HEK293 (cell line): ENCODE data around the gene GC.

Source experiments
- ELK4 ChIP-seq: IDR thresholded peaks from 2 replicates; pipeline ENCODE4 v1.6.1; 2011; ENCODE audit warnings: mild to moderate bottlenecking, low read depth, low read length, borderline replicate concordance
- INSM2 ChIP-seq: fragments of 450-650 bp; formaldehyde crosslinking; IDR thresholded peaks from 2 replicates; pipeline ENCODE4 v1.5.1; 2016; ENCODE audit warnings: missing biosample characterization, missing genetic modification characterization
- KLF16 ChIP-seq: fragments of 450-650 bp; formaldehyde crosslinking; IDR thresholded peaks from 2 replicates; pipeline ENCODE4 v1.5.1; 2017; ENCODE audit warnings: missing biosample characterization, missing genetic modification characterization
- PRDM10 ChIP-seq: fragments of 450-650 bp; formaldehyde crosslinking; IDR thresholded peaks from 2 replicates; pipeline ENCODE4 v1.5.1; 2016; ENCODE audit warnings: missing biosample characterization, missing genetic modification characterization
- YY2 ChIP-seq: fragments of 450-650 bp; formaldehyde crosslinking; IDR thresholded peaks from 2 replicates; pipeline ENCODE4 v1.5.1; 2016; ENCODE audit warnings: missing biosample characterization, missing genetic modification characterization
- ZNF184 ChIP-seq: fragments of 450-650 bp; IDR thresholded peaks from 2 replicates; pipeline ENCODE4 v1.5.1; 2018; ENCODE audit warnings: missing biosample characterization, mild to moderate bottlenecking, missing genetic modification characterization
- ZNF248 ChIP-seq: fragments of 450-650 bp; formaldehyde crosslinking; IDR thresholded peaks from 2 replicates; pipeline ENCODE4 v1.5.1; 2017; ENCODE audit warnings: missing biosample characterization, missing genetic modification characterization
- ZNF362 ChIP-seq: fragments of 450-650 bp; formaldehyde crosslinking; IDR thresholded peaks from 2 replicates; pipeline ENCODE4 v1.5.1; 2016; ENCODE audit warnings: missing biosample characterization, missing genetic modification characterization
- ZNF398 ChIP-seq: fragments of 450-650 bp; formaldehyde crosslinking; IDR thresholded peaks from 2 replicates; pipeline ENCODE4 v1.5.1; 2017; ENCODE audit warnings: missing biosample characterization, missing genetic modification characterization
- ZNF488 ChIP-seq: fragments of 450-650 bp; formaldehyde crosslinking; IDR thresholded peaks from 2 replicates; pipeline ENCODE4 v1.5.1; 2016; ENCODE audit warnings: missing biosample characterization, missing genetic modification characterization
- ZNF518A ChIP-seq: fragments of 450-650 bp; formaldehyde crosslinking; conservative IDR thresholded peaks from 2 replicates; pipeline ENCODE4 v1.5.1; 2016; ENCODE audit warnings: low read depth, missing biosample characterization, missing genetic modification characterization
- ZNF530 ChIP-seq: fragments of 450-650 bp; formaldehyde crosslinking; IDR thresholded peaks from 2 replicates; pipeline ENCODE4 v1.5.1; 2016; ENCODE audit warnings: low read depth, missing biosample characterization, missing genetic modification characterization
- ZNF585B ChIP-seq: fragments of 450-650 bp; formaldehyde crosslinking; IDR thresholded peaks from 2 replicates; pipeline ENCODE4 v1.5.1; 2016; ENCODE audit warnings: missing biosample characterization, missing genetic modification characterization
- ZNF624 ChIP-seq: fragments of 450-650 bp; formaldehyde crosslinking; IDR thresholded peaks from 2 replicates; pipeline ENCODE4 v1.5.1; 2017; ENCODE audit warnings: missing biosample characterization, missing genetic modification characterization
- ZNF843 ChIP-seq: fragments of 450-650 bp; formaldehyde crosslinking; IDR thresholded peaks from 2 replicates; pipeline ENCODE4 v1.5.1; 2016; ENCODE audit warnings: missing biosample characterization, missing genetic modification characterization

GC gene

GRCh38 chr4:71833232-71833900 lies 49.5 kb upstream of the GC start (continued):
- TF ChIP-seq PRDM10 (tag by site-specific recombination) (no peak), ZNF518A (tag by site-specific recombination) (no peak), ZNF843 (tag by site-specific recombination) (no peak), ZNF362 (no peak), YY2 (tag by site-specific recombination) (no peak), ZNF398 (tag by site-specific recombination) (no peak), INSM2 (tag by site-specific recombination) (no peak), ZNF624 (tag by site-specific recombination) (no peak), ZNF585B (no peak), ZNF248 (no peak), ZNF530 (tag by site-specific recombination) (no peak), ZNF184 (no peak), KLF16 (tag by site-specific recombination) (no peak), ELK4 (no peak), ZNF488 (tag by site-specific recombination) (no peak)
